ENCODE results near the gene PDZRN3.

GRCh38 chr3:73493543-73494308 is 131.0 kb downstream of the PDZRN3 start:
- TF ChIP-seq CTCF (IDR thresholded peaks at IDR 0.05) (no peak), TCF7L2 (IDR thresholded peaks at IDR 0.05; ENCODE audit: low read depth, low read length) (no peak)
